ENCODE data around the gene ZDHHC22. TPM values are rescaled to one million over a fixed set of nuclear protein-coding genes. Genes with fewer than 3 reads are reported as not detected.

Gene ZDHHC22
- total RNA-seq, 6 donors from 2014 or later: 0.06 TPM; not detected in 5

DNA sequence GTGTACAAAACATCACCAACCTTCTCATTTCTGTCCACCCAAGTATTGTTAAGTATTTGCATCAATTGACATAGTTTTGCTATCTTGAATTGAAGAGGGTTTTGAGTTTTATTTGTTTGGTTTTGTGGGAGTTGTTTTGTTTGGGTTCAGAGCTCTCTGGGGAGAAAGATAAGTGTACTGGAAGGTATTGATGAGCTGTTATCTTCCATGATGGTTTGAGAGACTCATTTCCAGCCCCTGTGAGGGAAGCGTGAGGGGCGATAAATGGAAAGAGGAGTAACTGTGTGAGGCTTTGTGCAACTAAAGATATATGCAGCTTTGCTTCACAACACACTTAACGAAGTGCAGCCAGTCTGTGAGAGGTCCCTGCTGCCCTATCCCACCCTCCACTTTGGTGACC is 59.2 kb downstream of the ZDHHC22 start:
- no peak for ATAC-seq (ENCODE audit: low FRiP score in 2 of 2)
- WGBS, 2 donors: 82 to 85% methylated on average over 3 of the region's 3 CpGs

More for the DNA sequence above, 59.2 kb downstream of the ZDHHC22 start:
- H3K9me3 ChIP-seq: no peaks in the 10 kb centered on the region
- TF ChIP-seq POLR2A (IDR thresholded peaks at IDR 0.05): no peak
- no peak for TF ChIP-seq POLR2AphosphoS5 (IDR thresholded peaks at IDR 0.05)
- no peak for TF ChIP-seq EP300 (IDR thresholded peaks at IDR 0.05)
- no peak for TF ChIP-seq CTCF (IDR thresholded peaks at IDR 0.05)
- no peaks in the 10 kb centered on the region for H3K27me3 ChIP-seq
- no peaks in the 10 kb centered on the region for H3K36me3 ChIP-seq
- H3K27ac ChIP-seq: no peak overlapping the region
- DNase-seq: no peak
- H3K4me3 ChIP-seq: no peak overlapping the region
- H3K4me1 ChIP-seq: peaks cover 4 to 19% (median 9%) of the 10 kb centered on the region in 4 donors

Other genes starting within 250 kb of the ZDHHC22 start
- 100 to 1,000 TPM in 1 of 6 donors, 10 to 100 TPM in 5; 44.0 to 111 (median 49.6) TPM for gene IRF2BPL, start 113.1 kb downstream of the ZDHHC22 start, total RNA-seq
- gene CIPC, start 43.5 kb downstream of the ZDHHC22 start, total RNA-seq: 10 to 100 TPM; 25.1 to 42.4 (median 32.7) TPM
- gene TMEM63C, start 40.0 kb upstream of the ZDHHC22 start, total RNA-seq: 1 to 10 TPM in 1 of 6 donors, under 1 TPM in 3, not detected in 2; 0.15 to 8.3 (median 0.80) TPM
- gene NGB, start 129.4 kb upstream of the ZDHHC22 start, total RNA-seq: under 1 TPM in 1 of 6 donors, not detected in 5; 0.30 TPM
- 10 to 100 TPM; 14.6 to 36.7 (median 25.4) TPM for gene POMT2, start 179.1 kb upstream of the ZDHHC22 start, total RNA-seq
- gene GSTZ1, start 179.2 kb upstream of the ZDHHC22 start, total RNA-seq: 10 to 100 TPM; 12.4 to 35.6 (median 19.0) TPM
- gene TMED8, start 235.3 kb upstream of the ZDHHC22 start, total RNA-seq: 10 to 100 TPM in 4 of 6 donors, 1 to 10 TPM in 2; 7.8 to 20.6 (median 11.2) TPM
- gene SAMD15, start 235.6 kb upstream of the ZDHHC22 start, total RNA-seq: 1 to 10 TPM in 4 of 6 donors, under 1 TPM in 2; 0.67 to 8.8 (median 1.5) TPM